Hematopoietic multipotent progenitor cell treated with erythropoietin and hydrocortisone succinate and interleukin-3 and kit ligand, for 6 days (in vitro differentiated cells): Measurements from ENCODE around the gene RAD51B.
"Not testable (repeated sequence)": the region's sequence is repeated elsewhere in the genome, so short reads cannot be mapped to it uniquely, and the experiment has no call there.

ENCODE experiments used
- DNase-seq: peaks from one replicate; pipeline ENCODE4 v3.0.0-alpha.2; 2015

The RAD51B gene

GRCh38 chr14:68186500-68187276 is 367.1 kb downstream of the RAD51B start:
- not testable (repeated sequence) for DNase-seq

DNA sequence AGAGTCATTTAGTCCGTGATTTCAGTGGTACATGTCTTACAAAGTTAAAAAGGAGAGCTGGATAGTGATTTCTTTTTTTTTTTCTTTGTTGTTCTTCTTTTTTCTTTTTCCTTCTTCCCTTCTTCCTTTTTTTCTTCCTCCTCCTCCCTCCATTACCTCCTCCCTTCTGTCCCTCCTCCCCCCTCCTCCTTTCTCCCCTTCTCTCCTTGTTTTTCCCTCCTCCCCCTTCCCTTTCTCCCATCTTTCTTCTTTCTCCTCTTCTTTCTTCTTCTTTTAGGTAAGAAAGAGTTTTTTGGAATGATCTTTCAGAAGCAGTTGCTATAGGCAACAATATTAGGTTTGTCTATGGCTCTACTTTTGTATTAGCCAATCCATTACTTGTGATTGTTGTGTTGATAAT is 368.6 kb downstream of the RAD51B start:
- no peak for DNase-seq

- DNase-seq = no peak
Measured at GRCh38 chr14:68190032-68190431, 370.5 kb downstream of the RAD51B start.

- DNase-seq = no peak
Measured at GRCh38 chr14:68191567-68192321, 372.2 kb downstream of the RAD51B start.

DNA sequence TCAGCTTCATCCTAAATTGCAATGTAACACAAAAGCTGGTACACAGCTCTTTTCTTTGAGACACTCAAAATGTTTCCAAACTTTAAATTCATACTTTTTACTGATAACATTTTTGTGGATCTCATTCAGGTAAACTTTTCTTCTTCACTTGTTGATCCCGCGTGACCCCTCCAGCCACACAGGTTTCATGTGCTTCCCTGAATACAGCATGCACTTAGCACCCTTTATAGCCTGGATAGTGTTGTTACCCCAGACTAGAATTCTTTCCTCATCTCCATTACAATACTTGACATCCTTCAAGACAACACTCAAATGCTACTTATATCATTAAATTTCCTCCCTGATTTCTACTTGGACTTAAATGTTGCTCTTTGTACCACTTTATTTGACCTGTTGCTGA is 373.4 kb downstream of the RAD51B start:
- no peak for DNase-seq

DNA sequence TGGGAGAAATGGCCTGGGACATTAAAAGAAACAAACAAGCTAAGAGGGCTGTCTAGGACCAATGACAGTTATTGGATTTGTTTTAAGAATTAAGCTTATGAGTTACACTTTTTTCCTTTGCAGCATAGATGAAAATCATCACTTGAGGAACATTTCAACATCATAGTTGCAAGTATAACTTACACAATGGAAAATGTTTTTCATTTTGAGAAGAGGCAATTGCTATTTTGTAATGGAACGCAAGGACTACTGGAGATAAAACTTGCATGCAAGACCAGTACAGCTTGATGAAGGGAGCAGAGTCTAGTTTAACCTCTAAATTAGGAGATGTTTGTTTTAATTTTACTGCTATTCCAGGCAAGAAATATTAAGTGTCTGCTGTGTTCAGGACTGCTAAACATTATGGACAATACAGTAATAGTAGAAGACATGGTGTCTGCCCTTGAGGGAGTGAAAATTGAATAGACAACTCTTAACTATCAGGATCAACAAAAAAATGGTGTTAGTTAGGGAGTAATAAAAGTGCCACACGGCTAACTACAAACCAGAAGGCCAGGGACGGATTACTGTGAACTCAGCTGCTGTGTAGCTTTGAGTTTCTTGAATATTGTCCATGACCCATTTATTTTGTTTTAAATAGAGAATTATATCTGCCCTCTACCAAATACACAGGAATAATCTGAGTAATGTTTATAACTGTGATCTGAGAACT is 374.5 kb downstream of the RAD51B start:
- DNase-seq = no peak

GRCh38 chr14:68195126-68195525 is 375.5 kb downstream of the RAD51B start:
- no peak for DNase-seq

DNA sequence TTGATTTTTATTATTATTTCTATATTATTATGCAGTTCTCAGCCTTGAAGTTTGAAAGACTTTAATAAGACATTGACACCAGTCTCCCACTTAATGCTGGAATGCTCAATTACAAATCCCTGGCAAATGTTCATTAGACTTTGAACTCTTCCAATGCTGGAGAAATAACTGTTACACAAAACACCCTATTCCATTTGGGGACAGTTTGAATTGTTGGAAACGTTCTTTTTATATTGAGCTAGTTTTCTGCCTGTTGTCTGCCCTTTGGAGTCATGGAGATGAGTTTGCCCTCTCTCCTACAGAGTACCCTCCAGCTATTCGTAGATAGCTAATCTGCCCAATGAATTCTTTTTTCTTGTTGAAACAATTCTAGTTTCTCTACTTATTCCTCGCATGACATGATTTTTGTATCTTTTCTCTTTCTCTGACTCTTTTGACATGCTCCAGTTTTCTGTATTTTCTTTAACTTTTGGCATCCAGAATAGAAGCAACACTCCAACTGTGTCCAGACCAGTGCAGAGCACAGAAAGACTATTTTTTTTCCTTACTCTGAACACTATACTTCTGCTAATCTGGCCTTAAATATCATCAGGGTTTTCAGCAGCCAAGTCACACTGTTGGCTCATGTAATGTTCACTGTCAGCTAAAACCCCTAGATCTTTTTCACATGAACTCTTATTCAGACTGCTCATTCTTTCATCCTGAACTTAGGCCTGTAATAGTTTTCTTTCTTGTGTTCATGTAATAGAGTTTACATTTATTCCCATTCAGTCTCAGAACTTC is 379.3 kb downstream of the RAD51B start:
- no peak for DNase-seq

DNA sequence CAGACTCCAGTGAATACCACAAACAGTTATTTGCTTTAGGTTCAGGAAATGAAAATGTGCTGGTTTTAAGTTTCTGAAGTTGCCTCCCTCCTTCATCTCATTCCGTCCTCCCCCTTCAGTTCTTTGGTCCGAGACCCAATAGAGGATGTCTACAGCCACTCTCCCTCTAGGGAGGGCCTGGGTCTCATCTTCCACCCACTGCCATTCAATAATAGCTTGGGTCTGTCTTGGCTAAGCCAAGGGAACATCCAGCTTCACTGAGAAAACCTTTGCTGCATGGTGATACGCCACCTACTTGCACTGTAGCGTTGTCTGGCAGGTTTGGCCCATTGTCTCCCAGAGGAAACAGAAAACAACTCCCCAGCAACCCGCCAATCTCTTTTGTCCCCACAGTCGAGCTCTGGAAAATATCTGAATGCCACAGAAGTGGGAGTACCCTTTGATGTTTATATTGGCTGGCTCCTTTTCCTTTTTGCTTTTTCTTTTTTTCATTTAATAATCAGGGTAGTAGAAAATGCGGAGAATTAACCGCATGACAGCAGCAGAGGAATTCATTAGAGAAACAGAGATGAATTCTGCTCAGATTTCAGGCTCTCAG is 380.1 kb downstream of the RAD51B start:
- no peak for DNase-seq

DNA sequence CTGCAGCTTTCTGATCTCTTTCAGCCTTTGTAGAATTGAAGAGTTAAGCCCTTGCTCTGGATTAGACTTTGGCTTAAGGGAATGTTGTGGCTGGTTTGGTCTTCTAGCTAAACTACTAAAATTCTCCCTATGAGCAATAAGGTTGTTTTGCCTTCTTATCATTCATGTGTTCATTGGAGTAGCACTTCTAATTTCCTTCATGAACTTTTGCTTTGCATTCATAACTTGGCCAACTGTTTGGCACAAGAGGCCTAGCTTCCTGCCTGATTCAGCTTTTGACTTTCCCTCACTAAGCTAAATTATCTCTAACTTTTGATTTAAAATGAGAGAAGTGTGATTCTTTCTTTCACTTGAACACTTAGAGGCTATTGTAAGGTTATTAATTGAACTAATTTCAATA is 384.3 kb downstream of the RAD51B start:
- DNase-seq = no peak

- DNase-seq = no peak
Measured at GRCh38 chr14:68208218-68208617, 388.6 kb downstream of the RAD51B start.

DNA sequence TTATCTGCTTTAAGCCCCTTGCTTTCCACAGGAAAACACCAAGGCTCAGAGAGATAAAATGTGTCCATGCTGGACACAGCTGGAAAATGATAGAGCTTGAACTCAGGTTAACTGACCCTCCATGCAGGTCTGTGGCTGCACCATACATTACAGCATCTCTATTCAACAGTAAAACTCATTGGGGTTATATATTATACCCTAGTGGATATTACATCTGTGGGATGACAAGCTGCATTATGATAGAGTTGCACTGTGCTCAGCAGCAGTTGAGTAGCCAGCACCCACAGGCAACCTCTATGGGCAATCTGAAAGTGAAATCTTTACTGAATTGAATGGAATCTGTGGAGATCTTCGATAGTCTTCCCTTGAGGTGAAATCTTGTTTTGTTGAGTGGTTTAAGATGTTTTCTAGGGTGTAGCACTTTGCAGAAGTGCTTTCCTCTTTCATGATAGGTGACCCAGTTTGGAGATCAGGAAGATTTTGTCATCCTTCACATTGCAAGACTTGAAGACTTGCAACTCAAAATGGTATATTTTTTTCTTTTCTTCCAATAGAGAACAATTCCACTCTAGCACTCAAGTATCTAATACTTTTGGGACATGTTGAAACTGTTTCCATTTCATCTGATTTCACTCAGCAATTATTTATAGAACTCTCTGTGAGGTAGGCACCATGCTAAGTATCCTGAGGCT is 389.2 kb downstream of the RAD51B start:
- no peak for DNase-seq

- DNase-seq = peak; percentile 70
Measured at GRCh38 chr14:68210729-68211299, 391.2 kb downstream of the RAD51B start.

DNA sequence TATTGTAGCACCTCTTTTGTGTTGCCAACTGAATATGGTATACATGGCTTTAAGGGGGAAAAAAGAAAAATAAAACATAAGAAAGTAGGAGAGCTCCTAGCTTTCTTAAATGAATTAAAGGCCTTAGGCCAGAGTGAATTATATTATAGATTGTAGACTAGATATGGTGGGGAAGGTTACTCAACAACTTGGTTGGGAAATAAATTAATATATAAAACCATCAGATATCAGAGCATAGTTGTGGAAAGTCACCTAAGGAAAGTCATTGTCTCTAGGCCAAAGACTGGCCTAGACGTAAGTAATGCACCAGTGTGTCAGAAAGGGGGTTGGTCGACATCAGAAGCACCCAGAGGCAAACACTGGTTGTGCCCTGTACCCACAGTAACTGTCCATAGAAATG is 391.8 kb downstream of the RAD51B start:
- DNase-seq = peak; percentile 11

- no peak for DNase-seq
Measured at GRCh38 chr14:68211886-68212285, 392.3 kb downstream of the RAD51B start.

GRCh38 chr14:68212361-68212760 is 392.8 kb downstream of the RAD51B start:
- no peak for DNase-seq

DNA sequence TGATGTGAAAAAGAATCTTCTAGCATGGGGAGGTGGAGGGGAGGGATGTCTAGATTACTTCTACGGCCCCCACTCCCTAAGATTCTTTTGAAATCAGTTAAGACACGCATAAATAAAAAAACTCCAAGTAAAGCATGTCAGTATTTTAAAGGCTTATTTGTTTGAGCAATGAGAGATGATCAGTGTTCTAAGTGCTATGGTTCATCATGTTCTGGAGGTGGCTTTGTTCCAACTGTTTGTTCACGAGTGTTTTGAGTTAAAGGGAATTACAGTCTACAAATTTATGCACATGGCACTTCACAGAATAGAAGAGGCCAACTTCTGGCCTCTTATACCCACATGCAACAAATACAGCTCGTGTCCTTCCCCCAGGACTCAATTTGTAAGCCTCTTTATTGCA is 394.9 kb downstream of the RAD51B start:
- no peak for DNase-seq

GRCh38 chr14:68215629-68216028 is 396.1 kb downstream of the RAD51B start:
- peak; percentile 42 for DNase-seq

- DNase-seq = no peak
Measured at GRCh38 chr14:68216079-68216478, 396.5 kb downstream of the RAD51B start.

DNA sequence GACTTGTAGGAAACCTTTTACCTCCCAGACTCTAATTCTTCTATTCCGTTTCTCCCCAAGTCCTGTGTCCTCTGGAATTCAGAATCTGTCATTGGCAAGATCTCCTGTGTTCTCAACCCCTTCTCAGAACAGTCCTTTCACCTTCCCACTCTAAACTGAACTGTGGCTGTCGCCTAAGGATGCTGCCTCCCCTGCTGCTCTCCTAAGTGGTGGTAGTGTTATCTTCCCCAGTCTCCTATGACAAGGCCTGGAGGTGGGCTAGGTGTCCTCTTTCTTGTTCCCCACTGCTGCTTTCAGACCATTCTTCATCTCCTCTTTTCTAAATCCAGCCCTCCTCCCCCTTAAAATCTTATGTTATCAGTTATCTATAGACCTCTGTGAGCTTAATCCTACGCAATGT is 397.4 kb downstream of the RAD51B start:
- DNase-seq = no peak

DNA sequence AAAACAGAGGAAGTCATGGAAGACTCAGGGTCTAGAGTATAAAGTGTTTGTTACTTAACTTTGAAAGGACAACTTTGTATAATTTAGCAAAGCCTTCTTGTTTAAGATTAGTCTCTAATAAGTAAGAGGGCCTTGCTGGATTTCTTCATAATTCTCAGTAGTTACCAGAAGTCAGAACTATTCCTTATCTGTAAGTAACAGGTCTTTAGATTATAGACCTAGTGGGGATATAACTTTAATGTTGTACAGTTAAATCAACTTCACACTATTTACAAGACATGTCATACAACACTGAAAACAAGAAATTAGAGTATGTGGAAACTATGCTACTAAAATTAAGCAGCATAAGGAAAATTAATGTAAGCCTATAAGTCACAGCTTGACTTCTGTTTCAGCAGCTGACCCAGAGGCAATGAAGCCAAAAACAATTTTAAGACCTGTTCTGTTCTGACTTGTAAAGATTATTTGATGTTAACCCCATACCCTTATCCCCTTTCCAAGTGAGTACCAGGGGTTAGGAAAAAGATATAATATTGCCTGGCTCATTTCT is 398.3 kb downstream of the RAD51B start:
- DNase-seq = peak; percentile 69
